Mucosa of rectum (tissue), 2 donors: Measurements from ENCODE around the gene TFDP1.

Source experiments
- H3K27ac ChIP-seq, 2 donors: one replicate each; pipeline ENCODE4 v1.7.0; 2013; ENCODE audit warnings: inconsistent platforms in 2 of 2, low read depth in 2 of 2, low read length in 2 of 2
- H3K27me3 ChIP-seq, 2 donors: one replicate each; pipeline ENCODE4 v1.7.0; 2013; ENCODE audit warnings: low read length in 2 of 2; ENCODE audit not compliant: control insufficient read depth in 2 of 2, insufficient read depth in 2 of 2
- H3K36me3 ChIP-seq, 2 donors: one replicate each; pipeline ENCODE4 v1.7.0; 2013; ENCODE audit warnings: low read length in 2 of 2; ENCODE audit not compliant: control insufficient read depth in 2 of 2, insufficient read depth in 2 of 2
- H3K4me1 ChIP-seq, 2 donors: one replicate each; pipeline ENCODE4 v1.7.0; 2013; ENCODE audit warnings: low read length in 2 of 2, mild to moderate bottlenecking in 1 of 2; ENCODE audit not compliant: control insufficient read depth in 2 of 2, insufficient read depth in 2 of 2
- H3K4me3 ChIP-seq, 2 donors: one replicate each; pipeline ENCODE4 v1.7.0; 2013; ENCODE audit warnings: low read length in 2 of 2
- H3K9ac ChIP-seq, 2 donors: one replicate each; pipeline ENCODE4 v1.7.0; 2013; ENCODE audit warnings: low read length in 2 of 2, low read depth in 1 of 2, mild to moderate bottlenecking in 1 of 2
- H3K9me3 ChIP-seq, 2 donors: one replicate each; pipeline ENCODE4 v1.7.0; 2013; ENCODE audit warnings: low read length in 2 of 2; ENCODE audit not compliant: control insufficient read depth in 2 of 2
- donor health status: healthy.
- donor health status: Normal muscosa, but diverticular disease.

Gene TFDP1

DNA sequence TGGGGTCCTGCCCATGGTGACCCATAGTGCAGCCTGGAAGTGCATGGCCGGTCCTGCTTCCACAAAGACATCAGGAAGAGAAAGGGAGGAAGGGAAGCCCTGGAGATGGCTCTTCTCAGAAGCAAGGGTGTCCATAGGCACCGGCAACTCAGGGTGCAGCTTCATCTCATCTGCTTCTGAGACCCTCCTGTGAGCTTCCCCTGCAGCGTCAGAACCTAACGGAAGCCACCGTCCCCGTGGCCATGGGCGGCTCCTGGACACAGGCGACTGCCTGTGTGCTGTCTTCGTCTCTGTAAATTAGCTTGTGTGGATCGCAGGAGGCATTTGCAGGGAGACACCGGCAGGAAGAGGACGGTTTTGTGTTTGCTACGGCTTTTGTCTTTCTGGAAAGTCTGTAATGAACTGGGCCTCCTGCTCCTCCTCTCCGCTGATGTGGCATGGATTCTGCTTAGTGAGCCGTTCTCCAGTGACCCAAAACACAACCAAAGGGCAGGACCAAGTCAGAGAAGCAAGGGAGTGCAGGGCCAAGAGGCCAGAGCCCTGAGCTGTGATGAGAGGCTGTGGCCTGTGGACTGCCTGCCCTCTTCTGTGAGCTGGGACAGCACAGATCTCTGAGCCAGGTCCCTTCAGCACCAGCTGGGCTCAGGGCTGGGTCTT is 70.9 kb downstream of the TFDP1 start:
- Histone ChIP-seq H3K9me3 (no peaks in the 10 kb centered on the region), H3K9ac (no peak overlapping the region), H3K27me3 (no peaks in the 10 kb centered on the region), H3K4me1 (peaks cover 0 to 7% of the 10 kb centered on the region in 2 donors), H3K36me3 (no peaks in the 10 kb centered on the region), H3K27ac (no peak overlapping the region), H3K4me3 (no peak overlapping the region)

DNA sequence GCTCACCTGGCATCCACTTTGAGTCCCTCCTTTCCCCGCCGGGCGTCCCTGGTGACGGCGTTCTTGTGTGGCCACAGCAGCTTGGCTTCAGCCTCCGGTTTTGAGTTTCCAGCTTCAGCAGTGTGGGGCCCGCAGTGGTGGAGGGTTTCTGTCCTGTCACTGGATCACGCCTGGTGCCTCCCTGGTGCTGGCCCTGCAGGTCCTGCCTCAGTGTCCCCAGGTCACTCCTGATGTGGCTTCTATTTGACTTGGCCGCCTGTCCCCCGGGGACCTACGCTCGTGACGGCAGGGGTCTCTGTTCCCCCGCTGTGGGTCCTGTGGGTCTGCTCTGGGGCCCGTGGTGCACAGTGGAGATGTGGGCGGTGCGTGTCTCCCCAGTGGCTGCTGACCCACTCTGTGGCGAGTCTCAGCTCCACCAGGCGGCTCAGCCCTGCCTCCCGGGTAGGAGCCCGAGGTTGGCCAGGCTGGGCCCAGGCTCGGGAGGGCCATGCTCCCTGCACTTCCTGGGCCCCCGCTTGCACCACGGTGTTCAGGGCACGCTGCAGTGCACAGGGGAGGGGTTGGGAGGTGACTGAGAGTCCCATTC is 71.5 kb downstream of the TFDP1 start:
- Histone ChIP-seq H3K36me3 (no peaks in the 10 kb centered on the region), H3K4me1 (peaks cover 0 to 7% of the 10 kb centered on the region in 2 donors), H3K9ac (no peak overlapping the region), H3K4me3 (no peak overlapping the region), H3K9me3 (no peaks in the 10 kb centered on the region), H3K27me3 (no peaks in the 10 kb centered on the region), H3K27ac (no peak overlapping the region)

DNA sequence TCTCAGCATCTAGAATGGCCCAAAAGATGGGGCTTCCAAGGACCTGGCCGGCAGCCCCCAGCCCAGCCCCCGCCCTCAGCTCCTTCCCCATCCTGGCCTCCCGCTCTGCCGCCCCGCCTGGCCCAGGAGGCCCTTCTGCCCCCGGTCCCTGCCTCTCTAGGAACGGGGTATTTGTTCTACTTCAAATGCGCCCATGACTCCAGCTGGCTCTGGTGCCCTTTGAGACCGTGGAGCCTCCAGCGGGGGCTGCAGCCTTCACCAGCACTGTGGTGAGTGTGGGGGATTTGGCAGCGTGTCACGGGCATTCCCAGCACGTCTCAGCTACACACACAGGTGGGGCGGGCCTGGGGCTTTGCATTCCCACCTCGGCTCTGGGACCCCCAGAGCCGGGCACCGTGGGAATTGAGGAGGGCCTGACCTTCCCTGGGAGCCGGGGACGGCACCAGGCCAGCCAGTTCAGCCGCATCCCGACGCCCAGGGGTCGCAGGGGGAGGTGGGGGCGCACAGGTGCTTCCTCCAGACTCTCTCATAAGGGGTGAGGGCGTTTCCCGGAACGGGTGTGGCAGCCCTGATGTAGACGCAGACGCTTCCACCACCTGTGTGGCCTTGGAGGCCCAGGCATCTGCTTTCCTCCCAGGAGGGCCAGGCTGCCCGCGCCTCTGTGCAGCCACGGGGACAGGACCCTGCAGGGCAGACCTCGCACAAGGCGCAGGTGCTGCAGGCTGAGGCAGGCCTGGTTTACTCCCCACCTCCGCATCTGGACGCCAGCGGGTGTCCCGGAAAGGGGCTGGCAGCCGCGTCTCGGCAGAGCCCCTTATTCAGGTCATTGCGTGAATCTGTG is 72.5 kb downstream of the TFDP1 start:
- Histone ChIP-seq H3K36me3 (no peaks in the 10 kb centered on the region), H3K4me1 (peaks cover 0 to 7% of the 10 kb centered on the region in 2 donors), H3K27ac (no peak overlapping the region), H3K9me3 (no peaks in the 10 kb centered on the region), H3K9ac (no peak overlapping the region), H3K27me3 (no peaks in the 10 kb centered on the region), H3K4me3 (no peak overlapping the region)

DNA sequence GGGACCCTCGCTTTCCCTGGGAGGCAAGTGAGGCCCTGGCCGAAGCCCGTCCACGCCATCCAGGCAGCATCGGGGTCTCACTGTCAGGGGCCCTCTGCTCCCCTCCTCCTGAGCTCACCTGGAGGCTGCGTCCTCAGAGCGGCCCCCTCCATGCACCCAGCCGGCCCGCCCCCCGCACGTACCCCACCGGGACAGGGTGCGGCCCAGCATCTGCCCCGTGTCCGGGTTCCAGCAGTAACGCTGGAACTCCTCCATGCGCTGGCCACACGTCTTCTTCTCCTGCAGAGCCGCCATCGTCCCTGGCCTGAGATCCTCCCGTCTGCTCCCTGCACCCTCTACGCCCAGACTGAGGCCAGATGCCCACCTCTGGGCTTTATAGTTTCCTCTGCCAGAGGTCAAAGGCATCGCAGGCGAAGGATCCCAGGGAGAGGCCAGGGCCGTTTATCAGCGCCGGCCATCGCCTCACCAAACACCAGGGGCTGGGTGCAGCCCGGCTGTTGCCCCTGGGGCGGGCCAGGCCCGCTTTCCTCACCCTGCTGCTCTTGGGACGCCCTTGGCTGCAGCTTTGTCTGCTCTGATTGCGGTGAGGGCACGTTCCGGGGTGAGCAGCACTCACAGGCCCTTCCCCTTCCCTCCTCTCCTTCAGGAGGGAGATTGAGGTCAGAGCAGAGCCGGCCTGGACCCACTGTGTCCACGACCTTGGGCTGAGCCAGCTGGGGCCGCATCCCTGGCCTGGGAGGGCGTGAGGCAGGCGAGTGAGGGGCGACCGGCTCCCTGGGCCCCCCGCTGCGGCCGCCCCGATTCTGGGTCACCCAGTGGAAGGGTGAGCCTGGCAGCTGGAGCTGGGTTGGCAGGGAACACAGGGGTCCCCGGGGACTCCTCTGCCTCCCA is 73.5 kb downstream of the TFDP1 start, which contains the start of gene ATP4B:
Gene ATP4B (minus strand): TSS at position 348 of the 891 bp plus-strand sequence. CDS start 54 bp downstream, at position 294.
- H3K27ac ChIP-seq: no peak within 1 kb of the TSS
- peaks cover 0 to 7% of the 10 kb centered on the region in 2 donors for H3K4me1 ChIP-seq
- no peak within 1 kb of the TSS for H3K9ac ChIP-seq
- no peaks in the 10 kb centered on the region for H3K27me3 ChIP-seq
- no peaks in the 10 kb centered on the region for H3K9me3 ChIP-seq
- no peaks in the 10 kb centered on the region for H3K36me3 ChIP-seq
- no peak within 1 kb of the TSS for H3K4me3 ChIP-seq

DNA sequence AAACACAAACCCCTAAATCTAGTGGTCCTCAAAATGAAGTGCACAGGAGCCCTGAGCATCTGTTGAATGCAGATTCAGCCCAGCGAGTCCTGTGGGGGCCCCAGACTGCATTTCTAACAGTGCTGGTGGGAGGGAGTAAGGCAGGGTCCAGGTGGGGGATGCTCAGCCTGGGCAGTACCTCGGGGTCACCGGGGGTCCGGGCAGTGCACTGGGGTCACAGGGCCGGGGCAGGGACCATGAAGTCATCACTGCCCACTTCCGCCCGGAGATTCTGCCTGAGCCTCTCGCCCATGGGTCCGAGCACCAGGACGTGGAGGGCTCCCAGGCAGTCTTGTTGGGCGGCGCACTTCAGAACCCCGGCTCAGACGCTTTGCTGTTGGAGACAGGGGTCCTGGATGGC is 74.3 kb downstream of the TFDP1 start:
- no peaks in the 10 kb centered on the region for H3K36me3 ChIP-seq
- no peak overlapping the region for H3K27ac ChIP-seq
- H3K27me3 ChIP-seq: no peaks in the 10 kb centered on the region
- no peak overlapping the region for H3K9ac ChIP-seq
- H3K4me3 ChIP-seq: no peak overlapping the region
- no peaks in the 10 kb centered on the region for H3K9me3 ChIP-seq
- H3K4me1 ChIP-seq: peaks cover 0 to 12% of the 10 kb centered on the region in 2 donors

DNA sequence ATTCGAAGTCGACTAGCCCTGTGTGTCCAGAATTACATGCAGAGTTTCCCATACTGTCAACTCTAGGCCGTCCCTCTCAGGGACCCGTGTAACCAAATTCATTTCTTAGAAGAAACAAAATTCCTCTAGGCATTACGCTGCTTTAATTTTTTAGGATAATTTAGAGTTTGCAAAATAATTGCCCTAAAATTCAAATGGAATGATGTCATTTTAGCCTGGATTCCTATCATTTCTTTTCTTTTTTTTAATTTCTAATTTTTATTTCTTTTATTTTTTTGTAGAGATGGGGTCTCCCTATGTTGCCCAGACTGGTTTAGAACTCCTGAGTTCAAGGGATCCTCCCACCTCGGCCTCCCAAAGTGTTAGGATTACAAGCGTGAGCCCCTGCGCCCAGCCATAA is 74.8 kb downstream of the TFDP1 start:
- no peak overlapping the region for H3K9ac ChIP-seq
- no peaks in the 10 kb centered on the region for H3K36me3 ChIP-seq
- peaks cover 0 to 17% of the 10 kb centered on the region in 2 donors for H3K4me1 ChIP-seq
- H3K27me3 ChIP-seq: no peaks in the 10 kb centered on the region
- H3K27ac ChIP-seq: no peak overlapping the region
- no peaks in the 10 kb centered on the region for H3K9me3 ChIP-seq
- H3K4me3 ChIP-seq: no peak overlapping the region

DNA sequence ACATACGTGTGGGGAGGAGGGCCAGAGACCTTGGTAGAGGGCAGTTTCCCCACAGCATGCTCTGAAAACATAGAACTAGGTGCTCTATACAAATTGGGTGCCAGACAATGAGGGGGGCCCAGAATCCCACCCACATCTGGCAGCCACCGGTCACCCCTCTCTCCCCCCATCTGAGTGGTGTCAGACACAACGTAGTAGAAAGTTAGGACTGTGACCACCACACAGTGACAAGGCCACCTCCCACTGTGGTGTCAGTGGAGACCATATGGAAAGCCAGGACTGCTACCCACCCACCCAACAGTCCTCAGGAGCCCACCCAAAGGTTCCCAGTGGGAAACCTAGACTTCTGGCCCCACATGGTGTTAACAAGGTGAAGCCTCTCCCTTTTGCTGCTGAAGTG is 75.5 kb downstream of the TFDP1 start:
- Histone ChIP-seq H3K4me1 (peaks cover 0 to 21% of the 10 kb centered on the region in 2 donors), H3K9ac (no peak overlapping the region), H3K27me3 (no peaks in the 10 kb centered on the region), H3K27ac (no peak overlapping the region), H3K4me3 (no peak overlapping the region), H3K36me3 (no peaks in the 10 kb centered on the region), H3K9me3 (no peaks in the 10 kb centered on the region)

DNA sequence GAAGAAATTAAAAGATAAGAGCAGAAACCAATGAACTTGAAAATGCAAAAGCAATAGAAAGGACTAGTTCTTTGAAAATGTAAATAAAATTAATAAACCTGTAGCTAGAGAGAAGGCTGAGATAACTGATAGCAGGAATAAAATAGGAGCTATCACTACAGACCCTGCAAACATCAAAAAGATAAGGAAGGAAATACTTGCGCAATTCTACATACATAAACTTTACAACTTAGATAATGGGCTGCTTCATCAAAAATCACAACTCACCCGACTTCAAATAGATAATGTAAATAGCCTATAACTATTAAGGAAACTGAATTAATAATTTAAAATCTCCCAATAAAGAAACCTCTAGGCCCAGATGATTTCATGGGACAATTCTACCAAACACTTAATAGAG is 77.0 kb downstream of the TFDP1 start:
- H3K36me3 ChIP-seq: no peaks in the 10 kb centered on the region
- H3K27me3 ChIP-seq: no peaks in the 10 kb centered on the region
- H3K9ac ChIP-seq: no peak overlapping the region
- H3K9me3 ChIP-seq: no peaks in the 10 kb centered on the region
- no peak overlapping the region for H3K4me3 ChIP-seq
- peaks cover 2 to 21% of the 10 kb centered on the region in 2 donors for H3K4me1 ChIP-seq
- no peak overlapping the region for H3K27ac ChIP-seq

DNA sequence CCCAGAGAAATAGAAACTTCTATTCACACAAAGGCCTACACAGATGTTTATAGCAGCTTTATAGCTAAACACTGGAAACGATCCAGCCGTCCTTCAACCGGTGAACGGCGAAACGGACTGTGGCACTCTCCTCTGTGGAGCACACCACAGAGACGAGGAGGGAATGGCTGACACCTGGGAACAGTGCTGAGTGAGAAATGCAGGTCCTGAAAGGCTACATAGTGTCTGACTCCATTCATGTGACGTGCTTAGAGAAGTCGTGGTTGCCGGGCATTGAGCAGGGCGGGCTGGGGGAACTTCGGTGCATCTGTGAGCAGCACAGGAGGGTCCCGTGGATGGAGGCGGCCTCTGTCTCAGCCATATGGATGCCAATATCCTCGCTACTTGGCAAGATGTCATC is 79.4 kb downstream of the TFDP1 start:
- no peak overlapping the region for H3K27ac ChIP-seq
- peaks cover 2 to 14% of the 10 kb centered on the region in 2 donors for H3K4me1 ChIP-seq
- no peaks in the 10 kb centered on the region for H3K36me3 ChIP-seq
- no peaks in the 10 kb centered on the region for H3K27me3 ChIP-seq
- no peaks in the 10 kb centered on the region for H3K9me3 ChIP-seq
- H3K9ac ChIP-seq: no peak overlapping the region
- H3K4me3 ChIP-seq: peak overlapping the region in 1 of 2 donors; percentile 3
